WTC11 (cell line): ENCODE results near the gene TYSND1.

Experiments
- ATF3 ChIP-seq: sonication (generic); formaldehyde crosslinking; conservative IDR thresholded peaks from 2 replicates; pipeline ENCODE4 v1.8.1; 2022; ENCODE audit warnings: mild to moderate bottlenecking, missing genetic modification reagents
- ATF6 ChIP-seq: sonication (generic); formaldehyde crosslinking; IDR thresholded peaks from 2 replicates; pipeline ENCODE4 v1.8.1; 2023; ENCODE audit warnings: mild to moderate bottlenecking, missing genetic modification reagents
- CTCF ChIP-seq: fragments of 200-600 bp; IDR thresholded peaks from 2 replicates; pipeline ENCODE4 v1.8.0; 2022; ENCODE audit warnings: antibody characterized with exemption
- ELF4 ChIP-seq: sonication (generic); formaldehyde crosslinking; IDR thresholded peaks from 2 replicates; pipeline ENCODE4 v1.8.1; 2022; ENCODE audit warnings: low read depth, mild to moderate bottlenecking, moderate library complexity, missing genetic modification reagents
- ESRRA ChIP-seq: sonication (generic); formaldehyde crosslinking; IDR thresholded peaks from 2 replicates; pipeline ENCODE4 v1.8.1; 2022; ENCODE audit warnings: mild to moderate bottlenecking, missing genetic modification reagents, borderline replicate concordance
- FOXK1 ChIP-seq: sonication (generic); formaldehyde crosslinking; IDR thresholded peaks from 2 replicates; pipeline ENCODE4 v1.8.0; 2022; ENCODE audit warnings: mild to moderate bottlenecking, moderate library complexity, missing genetic modification reagents
- MYBL2 ChIP-seq: sonication (generic); formaldehyde crosslinking; IDR thresholded peaks from 2 replicates; pipeline ENCODE4 v1.8.1; 2023; ENCODE audit warnings: mild to moderate bottlenecking, moderate library complexity, missing genetic modification reagents
- NFYB ChIP-seq: sonication (generic); formaldehyde crosslinking; conservative IDR thresholded peaks from 2 replicates; pipeline ENCODE4 v1.8.0; 2022; ENCODE audit warnings: low read depth, missing genetic modification reagents
- NR3C1 ChIP-seq: sonication (generic); formaldehyde crosslinking; conservative IDR thresholded peaks from 2 replicates; pipeline ENCODE4 v1.8.1; 2023; ENCODE audit warnings: low read depth, mild to moderate bottlenecking, missing genetic modification reagents
- SMAD4 ChIP-seq: sonication (generic); formaldehyde crosslinking; IDR thresholded peaks from 2 replicates; pipeline ENCODE4 v1.8.0; 2022; ENCODE audit warnings: mild to moderate bottlenecking, missing genetic modification reagents
- TF ChIP-seq, protein P1 (sequence below): sonication (generic); formaldehyde crosslinking; conservative IDR thresholded peaks from 2 replicates; pipeline ENCODE4 v1.8.1; 2023; ENCODE audit warnings: mild to moderate bottlenecking, low read depth, missing genetic modification reagents, moderate library complexity
- TF ChIP-seq, protein P2 (sequence below): sonication (generic); formaldehyde crosslinking; IDR thresholded peaks from 2 replicates; pipeline ENCODE4 v1.8.0; 2022; ENCODE audit warnings: missing genetic modification reagents
- TF ChIP-seq, protein P3 (sequence below): fragments of 250-450 bp; sonication (Bioruptor Pico); IDR thresholded peaks from 2 replicates; pipeline ENCODE4 v1.8.0; 2021; ENCODE audit warnings: mild to moderate bottlenecking
- TF ChIP-seq, protein P4 (sequence below): sonication (generic); formaldehyde crosslinking; IDR thresholded peaks from 2 replicates; pipeline ENCODE4 v1.8.0; 2022; ENCODE audit warnings: mild to moderate bottlenecking, missing genetic modification reagents

- TF ChIP-seq NFYB (CRISPR knock-in tag) (no peak), CTCF (no peak), SMAD4 (no peak), ATF3 (CRISPR knock-in tag) (no peak), NR3C1 (CRISPR knock-in tag) (no peak), ATF6 (no peak), ESRRA (CRISPR knock-in tag) (no peak), MYBL2 (CRISPR knock-in tag) (no peak), FOXK1 (CRISPR knock-in tag) (no peak), ELF4 (CRISPR knock-in tag) (no peak)
- TF ChIP-seq, protein P1, sequence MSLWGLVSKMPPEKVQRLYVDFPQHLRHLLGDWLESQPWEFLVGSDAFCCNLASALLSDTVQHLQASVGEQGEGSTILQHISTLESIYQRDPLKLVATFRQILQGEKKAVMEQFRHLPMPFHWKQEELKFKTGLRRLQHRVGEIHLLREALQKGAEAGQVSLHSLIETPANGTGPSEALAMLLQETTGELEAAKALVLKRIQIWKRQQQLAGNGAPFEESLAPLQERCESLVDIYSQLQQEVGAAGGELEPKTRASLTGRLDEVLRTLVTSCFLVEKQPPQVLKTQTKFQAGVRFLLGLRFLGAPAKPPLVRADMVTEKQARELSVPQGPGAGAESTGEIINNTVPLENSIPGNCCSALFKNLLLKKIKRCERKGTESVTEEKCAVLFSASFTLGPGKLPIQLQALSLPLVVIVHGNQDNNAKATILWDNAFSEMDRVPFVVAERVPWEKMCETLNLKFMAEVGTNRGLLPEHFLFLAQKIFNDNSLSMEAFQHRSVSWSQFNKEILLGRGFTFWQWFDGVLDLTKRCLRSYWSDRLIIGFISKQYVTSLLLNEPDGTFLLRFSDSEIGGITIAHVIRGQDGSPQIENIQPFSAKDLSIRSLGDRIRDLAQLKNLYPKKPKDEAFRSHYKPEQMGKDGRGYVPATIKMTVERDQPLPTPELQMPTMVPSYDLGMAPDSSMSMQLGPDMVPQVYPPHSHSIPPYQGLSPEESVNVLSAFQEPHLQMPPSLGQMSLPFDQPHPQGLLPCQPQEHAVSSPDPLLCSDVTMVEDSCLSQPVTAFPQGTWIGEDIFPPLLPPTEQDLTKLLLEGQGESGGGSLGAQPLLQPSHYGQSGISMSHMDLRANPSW = no peak
- TF ChIP-seq, protein P2, sequence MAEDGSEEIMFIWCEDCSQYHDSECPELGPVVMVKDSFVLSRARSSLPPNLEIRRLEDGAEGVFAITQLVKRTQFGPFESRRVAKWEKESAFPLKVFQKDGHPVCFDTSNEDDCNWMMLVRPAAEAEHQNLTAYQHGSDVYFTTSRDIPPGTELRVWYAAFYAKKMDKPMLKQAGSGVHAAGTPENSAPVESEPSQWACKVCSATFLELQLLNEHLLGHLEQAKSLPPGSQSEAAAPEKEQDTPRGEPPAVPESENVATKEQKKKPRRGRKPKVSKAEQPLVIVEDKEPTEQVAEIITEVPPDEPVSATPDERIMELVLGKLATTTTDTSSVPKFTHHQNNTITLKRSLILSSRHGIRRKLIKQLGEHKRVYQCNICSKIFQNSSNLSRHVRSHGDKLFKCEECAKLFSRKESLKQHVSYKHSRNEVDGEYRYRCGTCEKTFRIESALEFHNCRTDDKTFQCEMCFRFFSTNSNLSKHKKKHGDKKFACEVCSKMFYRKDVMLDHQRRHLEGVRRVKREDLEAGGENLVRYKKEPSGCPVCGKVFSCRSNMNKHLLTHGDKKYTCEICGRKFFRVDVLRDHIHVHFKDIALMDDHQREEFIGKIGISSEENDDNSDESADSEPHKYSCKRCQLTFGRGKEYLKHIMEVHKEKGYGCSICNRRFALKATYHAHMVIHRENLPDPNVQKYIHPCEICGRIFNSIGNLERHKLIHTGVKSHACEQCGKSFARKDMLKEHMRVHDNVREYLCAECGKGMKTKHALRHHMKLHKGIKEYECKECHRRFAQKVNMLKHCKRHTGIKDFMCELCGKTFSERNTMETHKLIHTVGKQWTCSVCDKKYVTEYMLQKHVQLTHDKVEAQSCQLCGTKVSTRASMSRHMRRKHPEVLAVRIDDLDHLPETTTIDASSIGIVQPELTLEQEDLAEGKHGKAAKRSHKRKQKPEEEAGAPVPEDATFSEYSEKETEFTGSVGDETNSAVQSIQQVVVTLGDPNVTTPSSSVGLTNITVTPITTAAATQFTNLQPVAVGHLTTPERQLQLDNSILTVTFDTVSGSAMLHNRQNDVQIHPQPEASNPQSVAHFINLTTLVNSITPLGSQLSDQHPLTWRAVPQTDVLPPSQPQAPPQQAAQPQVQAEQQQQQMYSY (CRISPR knock-in tag) = no peak
- TF ChIP-seq, protein P3, sequence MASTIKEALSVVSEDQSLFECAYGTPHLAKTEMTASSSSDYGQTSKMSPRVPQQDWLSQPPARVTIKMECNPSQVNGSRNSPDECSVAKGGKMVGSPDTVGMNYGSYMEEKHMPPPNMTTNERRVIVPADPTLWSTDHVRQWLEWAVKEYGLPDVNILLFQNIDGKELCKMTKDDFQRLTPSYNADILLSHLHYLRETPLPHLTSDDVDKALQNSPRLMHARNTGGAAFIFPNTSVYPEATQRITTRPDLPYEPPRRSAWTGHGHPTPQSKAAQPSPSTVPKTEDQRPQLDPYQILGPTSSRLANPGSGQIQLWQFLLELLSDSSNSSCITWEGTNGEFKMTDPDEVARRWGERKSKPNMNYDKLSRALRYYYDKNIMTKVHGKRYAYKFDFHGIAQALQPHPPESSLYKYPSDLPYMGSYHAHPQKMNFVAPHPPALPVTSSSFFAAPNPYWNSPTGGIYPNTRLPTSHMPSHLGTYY (CRISPR knock-in tag) = no peak
- TF ChIP-seq, protein P4, sequence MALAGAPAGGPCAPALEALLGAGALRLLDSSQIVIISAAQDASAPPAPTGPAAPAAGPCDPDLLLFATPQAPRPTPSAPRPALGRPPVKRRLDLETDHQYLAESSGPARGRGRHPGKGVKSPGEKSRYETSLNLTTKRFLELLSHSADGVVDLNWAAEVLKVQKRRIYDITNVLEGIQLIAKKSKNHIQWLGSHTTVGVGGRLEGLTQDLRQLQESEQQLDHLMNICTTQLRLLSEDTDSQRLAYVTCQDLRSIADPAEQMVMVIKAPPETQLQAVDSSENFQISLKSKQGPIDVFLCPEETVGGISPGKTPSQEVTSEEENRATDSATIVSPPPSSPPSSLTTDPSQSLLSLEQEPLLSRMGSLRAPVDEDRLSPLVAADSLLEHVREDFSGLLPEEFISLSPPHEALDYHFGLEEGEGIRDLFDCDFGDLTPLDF = no peak
Measured at GRCh38 chr10:70125918-70126552, 20.5 kb downstream of the TYSND1 start.
